ENCODE data around the gene SPTB. TPM values are rescaled to one million over a fixed set of nuclear protein-coding genes. Genes with fewer than 3 reads are reported as not detected.
A peak's percentile ranks its signal among the peaks of the same experiment; 100 is the strongest.

Gene SPTB
- total RNA-seq, 1 experiment from 2014 or later: 1.4 TPM

- H3K27me3 ChIP-seq: peaks cover 13% of the 10 kb centered on the region; the same call in 1 of the 2 replicates
- no peak for DNase-seq
- no peaks in the 10 kb centered on the region for H3K36me3 ChIP-seq
- H3K9me3 ChIP-seq (replicated peaks): no peaks in the 10 kb centered on the region
- H3K4me3 ChIP-seq: no peak overlapping the region
- H3K4me1 ChIP-seq: peaks cover 4% of the 10 kb centered on the region; the same call in 1 of the 2 replicates
- no peak overlapping the region for H3K27ac ChIP-seq
These were observed 29.8 kb downstream of the SPTB start for GRCh38 chr14:64849940-64850339.

GRCh38 chr14:64848239-64848638, 31.5 kb downstream of the SPTB start:
- H3K27ac ChIP-seq: no peak overlapping the region
- DNase-seq: no peak
- peaks cover 4% of the 10 kb centered on the region; the same call in 1 of the 2 replicates for H3K4me1 ChIP-seq
- no peaks in the 10 kb centered on the region for H3K36me3 ChIP-seq
- H3K27me3 ChIP-seq: peaks cover 7% of the 10 kb centered on the region; the same call in 1 of the 2 replicates
- H3K9me3 ChIP-seq (replicated peaks): no peaks in the 10 kb centered on the region
- H3K4me3 ChIP-seq: no peak overlapping the region

- Histone ChIP-seq H3K27ac (no peak overlapping the region), H3K27me3 (peaks cover 7% of the 10 kb centered on the region; the same call in 1 of the 2 replicates), H3K4me1 (peaks cover 4% of the 10 kb centered on the region; the same call in 1 of the 2 replicates), H3K4me3 (no peak overlapping the region), H3K9me3 (replicated peaks) (no peaks in the 10 kb centered on the region), H3K36me3 (no peaks in the 10 kb centered on the region)
- no peak for DNase-seq
These were observed 33.4 kb downstream of the SPTB start for GRCh38 chr14:64846319-64846718.

- no peaks in the 10 kb centered on the region for H3K36me3 ChIP-seq
- peaks cover 7% of the 10 kb centered on the region; the same call in 1 of the 2 replicates for H3K27me3 ChIP-seq
- peaks cover 4% of the 10 kb centered on the region; the same call in 1 of the 2 replicates for H3K4me1 ChIP-seq
- H3K9me3 ChIP-seq (replicated peaks): no peaks in the 10 kb centered on the region
- peak; percentile 22 to 38 for DNase-seq
- no peak overlapping the region for H3K27ac ChIP-seq
- H3K4me3 ChIP-seq: no peak overlapping the region
These were observed 33.8 kb downstream of the SPTB start for GRCh38 chr14:64845878-64846277.

- DNase-seq: no peak
- Histone ChIP-seq H3K36me3 (no peaks in the 10 kb centered on the region), H3K4me1 (peaks cover 4% of the 10 kb centered on the region; the same call in 1 of the 2 replicates), H3K9me3 (replicated peaks) (no peaks in the 10 kb centered on the region), H3K4me3 (no peak overlapping the region), H3K27me3 (peaks cover 7% of the 10 kb centered on the region; the same call in 1 of the 2 replicates), H3K27ac (no peak overlapping the region)
These were observed 34.7 kb downstream of the SPTB start for GRCh38 chr14:64844969-64845536.

- DNase-seq: no peak
- H3K27ac ChIP-seq: no peak overlapping the region
- no peak overlapping the region for H3K4me3 ChIP-seq
- no peaks in the 10 kb centered on the region for H3K36me3 ChIP-seq
- H3K9me3 ChIP-seq (replicated peaks): no peaks in the 10 kb centered on the region
- peaks cover 7% of the 10 kb centered on the region; the same call in 1 of the 2 replicates for H3K27me3 ChIP-seq
- H3K4me1 ChIP-seq: peaks cover 4% of the 10 kb centered on the region; the same call in 1 of the 2 replicates
These were observed 35.4 kb downstream of the SPTB start for GRCh38 chr14:64844272-64844671.

GRCh38 chr14:64843548-64843947, 36.2 kb downstream of the SPTB start:
- H3K36me3 ChIP-seq: no peaks in the 10 kb centered on the region
- H3K4me3 ChIP-seq: no peak overlapping the region
- peaks cover 4% of the 10 kb centered on the region; the same call in 1 of the 2 replicates for H3K4me1 ChIP-seq
- peaks cover 7% of the 10 kb centered on the region; the same call in 1 of the 2 replicates for H3K27me3 ChIP-seq
- no peak for DNase-seq
- no peaks in the 10 kb centered on the region for H3K9me3 ChIP-seq (replicated peaks)
- H3K27ac ChIP-seq: no peak overlapping the region

DNA sequence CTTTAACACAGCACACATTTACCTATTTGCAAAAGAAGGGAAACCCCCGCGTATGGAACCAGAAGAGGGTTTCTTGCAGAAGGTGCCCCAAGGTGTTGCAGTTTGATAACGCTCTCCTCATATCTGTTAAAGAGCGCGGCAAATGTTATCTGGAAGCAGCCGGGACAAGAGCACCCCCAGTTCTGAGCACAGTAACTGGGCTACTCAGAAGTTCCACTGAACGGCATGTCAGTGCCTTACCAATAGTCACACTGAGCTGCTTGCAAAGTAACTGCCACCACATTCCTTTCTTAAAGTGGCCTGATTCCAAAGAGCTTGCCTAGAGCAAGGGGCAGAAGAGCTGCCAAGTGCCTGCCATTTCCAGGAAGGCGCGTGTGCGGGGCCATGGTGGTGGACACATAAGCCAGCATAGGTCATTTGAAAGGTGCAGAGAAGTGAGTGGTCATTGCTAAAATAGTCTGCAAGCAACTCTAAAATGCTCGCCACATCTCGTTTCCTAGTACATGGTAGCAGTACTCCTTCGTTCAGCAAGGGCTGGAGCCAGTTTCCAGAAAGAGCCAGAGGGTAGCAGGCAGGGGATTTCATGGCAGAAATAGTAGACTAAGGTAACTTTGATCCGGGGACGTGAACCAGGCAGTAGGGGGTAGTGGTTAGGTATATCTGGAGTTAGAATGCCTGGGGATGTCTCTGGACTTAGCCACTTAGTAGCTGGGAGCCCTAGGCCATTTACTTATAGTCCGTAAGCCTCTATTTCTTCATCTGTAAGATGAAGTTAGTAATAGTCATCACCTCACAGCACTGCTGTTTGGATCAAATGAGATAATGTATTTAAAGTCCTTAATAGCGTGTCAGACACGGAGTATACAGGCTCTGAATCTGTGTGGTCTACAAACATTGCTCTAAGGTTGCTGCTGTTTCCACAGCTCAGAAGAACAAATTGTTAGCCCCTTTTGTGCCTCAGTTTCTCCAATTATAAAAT, 37.6 kb downstream of the SPTB start:
- Histone ChIP-seq H3K27me3 (peaks cover 5% of the 10 kb centered on the region; the same call in 1 of the 2 replicates), H3K27ac (no peak overlapping the region), H3K36me3 (no peaks in the 10 kb centered on the region), H3K4me3 (no peak overlapping the region), H3K9me3 (replicated peaks) (no peaks in the 10 kb centered on the region), H3K4me1 (peaks cover 4% of the 10 kb centered on the region; the same call in 1 of the 2 replicates)
- DNase-seq: no peak

DNA sequence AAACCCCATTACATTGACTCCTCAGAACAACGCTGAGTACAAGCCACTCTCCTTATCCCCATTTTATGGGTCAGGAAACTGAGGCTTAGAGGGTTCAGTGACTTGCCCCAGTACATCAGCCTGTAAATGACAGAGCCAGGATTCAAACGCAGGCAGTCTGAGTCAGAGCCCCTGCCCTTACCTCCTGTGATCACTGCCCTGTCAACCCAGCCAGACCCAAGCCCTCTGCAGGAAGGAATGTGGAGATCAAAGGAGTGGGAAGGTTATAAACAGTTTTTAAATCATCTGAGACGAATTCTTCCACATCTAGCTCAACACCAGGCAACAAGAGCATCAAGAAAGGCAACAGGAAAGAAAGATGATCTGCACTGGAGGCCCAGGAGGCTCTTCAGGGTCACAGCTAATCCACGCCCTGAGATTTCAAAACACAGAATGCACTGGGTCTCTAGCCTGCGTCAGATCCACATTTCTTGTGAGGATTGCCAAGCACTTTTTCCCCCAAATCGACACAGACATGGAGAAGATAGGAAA, 38.5 kb downstream of the SPTB start:
- Histone ChIP-seq H3K4me1 (peaks cover 3% of the 10 kb centered on the region; the same call in 1 of the 2 replicates), H3K9me3 (replicated peaks) (no peaks in the 10 kb centered on the region), H3K36me3 (no peaks in the 10 kb centered on the region), H3K27ac (no peak overlapping the region), H3K4me3 (no peak overlapping the region), H3K27me3 (no peaks in the 10 kb centered on the region)
- DNase-seq: peak in 1 of 2 experiments; percentile 22

GRCh38 chr14:64838656-64839055, 41.1 kb downstream of the SPTB start:
- no peak for DNase-seq
- no peak overlapping the region for H3K27ac ChIP-seq
- no peaks in the 10 kb centered on the region for H3K27me3 ChIP-seq
- no peaks in the 10 kb centered on the region for H3K4me1 ChIP-seq
- no peaks in the 10 kb centered on the region for H3K9me3 ChIP-seq (replicated peaks)
- H3K4me3 ChIP-seq: no peak overlapping the region
- H3K36me3 ChIP-seq: no peaks in the 10 kb centered on the region

- H3K9me3 ChIP-seq (replicated peaks): no peaks in the 10 kb centered on the region
- H3K4me3 ChIP-seq: no peak overlapping the region
- H3K36me3 ChIP-seq: no peaks in the 10 kb centered on the region
- H3K27me3 ChIP-seq: no peaks in the 10 kb centered on the region
- no peak for DNase-seq
- H3K27ac ChIP-seq: no peak overlapping the region
- H3K4me1 ChIP-seq: no peaks in the 10 kb centered on the region
These were observed 44.3 kb downstream of the SPTB start for GRCh38 chr14:64835431-64835830.

- Histone ChIP-seq H3K27me3 (no peaks in the 10 kb centered on the region), H3K9me3 (replicated peaks) (no peaks in the 10 kb centered on the region), H3K27ac (no peak overlapping the region), H3K4me3 (no peak overlapping the region), H3K36me3 (no peaks in the 10 kb centered on the region), H3K4me1 (no peaks in the 10 kb centered on the region)
- no peak for DNase-seq
These were observed 44.7 kb downstream of the SPTB start for GRCh38 chr14:64834965-64835364.

GRCh38 chr14:64831419-64831818, 48.3 kb downstream of the SPTB start:
- H3K27me3 ChIP-seq: no peaks in the 10 kb centered on the region
- H3K36me3 ChIP-seq: no peaks in the 10 kb centered on the region
- H3K4me3 ChIP-seq: no peak overlapping the region
- H3K4me1 ChIP-seq: peaks cover 8% of the 10 kb centered on the region
- no peak for DNase-seq
- no peaks in the 10 kb centered on the region for H3K9me3 ChIP-seq (replicated peaks)
- H3K27ac ChIP-seq: no peak overlapping the region

DNA sequence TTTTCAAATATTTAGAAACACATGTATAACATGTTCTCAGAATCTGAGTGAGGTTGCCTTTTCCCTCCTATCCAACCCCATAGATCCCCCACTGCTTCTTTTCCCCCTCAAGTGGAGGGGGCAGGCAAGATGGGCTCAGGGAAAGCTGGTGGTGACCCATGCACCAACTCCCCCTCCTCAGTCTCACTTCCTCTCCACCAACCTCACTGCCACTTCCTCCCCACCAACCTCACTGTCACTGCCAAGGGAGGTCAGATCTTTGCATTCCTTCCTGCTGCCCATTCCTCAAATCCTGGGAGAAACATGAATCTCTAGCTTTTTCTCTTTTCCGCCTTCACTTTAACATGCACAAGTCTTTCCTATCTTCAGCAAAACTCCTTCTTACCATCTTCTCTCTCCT, 48.7 kb downstream of the SPTB start:
- Histone ChIP-seq H3K9me3 (replicated peaks) (no peaks in the 10 kb centered on the region), H3K36me3 (no peaks in the 10 kb centered on the region), H3K27ac (no peak overlapping the region), H3K4me3 (no peak overlapping the region), H3K27me3 (no peaks in the 10 kb centered on the region), H3K4me1 (peaks cover 8% of the 10 kb centered on the region)
- no peak for DNase-seq

DNA sequence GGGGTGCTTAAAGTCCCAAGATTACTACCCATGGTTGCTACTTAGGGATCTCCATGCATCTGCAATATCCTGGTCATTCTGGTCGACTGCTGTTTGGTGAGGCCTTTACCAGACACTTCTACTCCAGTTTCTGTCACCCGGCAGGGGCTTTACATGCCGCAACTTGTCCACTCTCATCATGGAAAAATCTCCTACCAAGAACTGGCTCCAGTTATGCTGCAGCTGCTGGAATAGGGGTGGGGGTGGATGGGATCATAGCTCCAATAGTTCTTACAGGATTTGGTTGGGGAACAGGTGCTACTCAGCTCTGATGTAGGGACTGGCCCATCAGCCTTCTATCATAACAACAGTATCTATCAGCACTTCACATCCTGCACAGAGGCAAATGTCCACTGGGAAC, 51.6 kb downstream of the SPTB start:
- DNase-seq: peak; percentile 50 to 71
- H3K4me3 ChIP-seq: no peak overlapping the region
- no peak overlapping the region for H3K27ac ChIP-seq
- no peaks in the 10 kb centered on the region for H3K36me3 ChIP-seq
- H3K27me3 ChIP-seq: peaks cover 9% of the 10 kb centered on the region
- H3K4me1 ChIP-seq: peaks cover 8% of the 10 kb centered on the region
- H3K9me3 ChIP-seq (replicated peaks): no peaks in the 10 kb centered on the region
